Lower leg skin (tissue), 3 donors: ENCODE measurements around the gene FBXO15.

Experiments
- CTCF ChIP-seq, 3 donors: fragments of 450-650 bp; IDR thresholded peaks; one replicate each; pipeline ENCODE4 v1.5.1; 2016; ENCODE audit warnings: antibody characterized with exemption in 3 of 3, mild to moderate bottlenecking in 3 of 3, moderate library complexity in 2 of 3
- POLR2A ChIP-seq, 2 donors: fragments of 450-650 bp; IDR thresholded peaks; one replicate each; pipeline ENCODE4 v1.6.1; 2016 to 2017; ENCODE audit warnings: antibody characterized with exemption in 2 of 2, mild to moderate bottlenecking in 1 of 2, moderate library complexity in 1 of 2

DNA sequence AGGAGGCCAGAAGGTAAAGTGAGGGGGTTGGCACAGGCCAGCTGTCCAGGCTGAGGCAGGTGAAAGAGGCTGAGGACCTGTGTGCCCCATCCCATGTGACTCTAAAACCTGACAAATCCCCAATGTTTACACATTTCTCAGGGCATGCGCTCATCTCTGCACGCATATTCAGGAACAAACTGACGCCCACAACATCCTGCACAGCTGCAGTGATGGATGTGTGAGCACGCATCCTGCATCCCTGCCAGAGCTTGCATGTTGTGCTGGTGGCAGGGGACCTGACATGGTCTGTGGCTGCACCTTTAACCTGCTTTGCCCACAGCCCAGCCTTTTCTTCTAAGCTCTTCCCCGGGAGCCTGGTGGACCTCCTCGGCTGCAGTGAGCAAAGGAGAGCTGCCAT lies 83.1 kb downstream of the FBXO15 start:
- no peak for TF ChIP-seq CTCF (IDR thresholded peaks at IDR 0.05)
- no peak for TF ChIP-seq POLR2A (IDR thresholded peaks at IDR 0.05)
